GM19099 (cell line): ENCODE data around the gene SAMD9.

Source experiments
- POLR2A ChIP-seq: IDR thresholded peaks from 3 replicates; pipeline ENCODE4 v1.6.1; 2011; ENCODE audit warnings: low read depth; ENCODE audit not compliant: insufficient read length; ENCODE audit errors: extremely low read depth

Gene SAMD9

DNA sequence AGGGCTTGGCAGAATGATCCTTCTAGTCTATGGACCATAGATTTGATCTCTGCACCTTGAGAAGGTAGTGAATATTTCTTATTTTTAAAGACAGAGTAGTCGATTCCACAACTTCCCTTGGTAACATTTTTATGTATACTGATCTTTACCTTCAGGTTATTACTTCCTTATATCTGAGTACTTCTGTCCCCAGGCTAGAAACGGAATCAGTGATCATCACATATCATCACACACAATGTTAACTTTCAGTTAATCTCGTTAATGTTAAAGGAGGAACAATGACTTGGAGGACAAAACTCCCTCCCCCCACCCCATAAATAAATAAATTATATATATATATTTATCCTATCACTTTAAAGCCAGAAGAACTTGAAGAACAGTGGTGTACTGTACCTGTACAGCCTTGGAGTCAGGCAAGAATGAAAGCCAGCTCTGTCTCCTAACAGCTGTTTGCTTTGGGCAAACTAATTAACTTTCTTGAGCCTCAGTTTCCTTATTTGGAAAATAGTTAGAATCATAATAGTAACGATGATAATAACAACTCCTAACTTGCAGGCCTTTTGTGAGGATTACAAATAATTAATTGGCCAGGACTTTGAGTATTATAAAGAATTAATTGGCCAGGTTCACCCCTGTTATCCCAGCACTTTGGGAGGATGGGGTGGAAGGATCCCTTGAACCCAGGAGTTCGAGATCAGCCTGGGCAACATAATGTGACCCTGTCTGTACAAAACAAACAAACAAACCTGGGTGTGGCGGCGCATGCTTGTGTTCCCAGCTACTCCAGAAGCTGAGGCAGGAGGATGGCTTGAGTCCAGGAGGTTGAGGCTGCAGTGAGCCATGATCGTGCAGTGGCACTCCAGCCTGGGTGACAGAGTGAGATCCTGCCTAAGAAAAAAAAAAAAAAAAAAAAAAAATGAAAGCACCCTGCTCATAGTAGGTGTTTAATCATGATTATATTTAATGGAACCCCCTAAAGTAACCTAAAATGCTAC, 63.5 kb downstream of the SAMD9 start:
- TF ChIP-seq POLR2A, result no peak

DNA sequence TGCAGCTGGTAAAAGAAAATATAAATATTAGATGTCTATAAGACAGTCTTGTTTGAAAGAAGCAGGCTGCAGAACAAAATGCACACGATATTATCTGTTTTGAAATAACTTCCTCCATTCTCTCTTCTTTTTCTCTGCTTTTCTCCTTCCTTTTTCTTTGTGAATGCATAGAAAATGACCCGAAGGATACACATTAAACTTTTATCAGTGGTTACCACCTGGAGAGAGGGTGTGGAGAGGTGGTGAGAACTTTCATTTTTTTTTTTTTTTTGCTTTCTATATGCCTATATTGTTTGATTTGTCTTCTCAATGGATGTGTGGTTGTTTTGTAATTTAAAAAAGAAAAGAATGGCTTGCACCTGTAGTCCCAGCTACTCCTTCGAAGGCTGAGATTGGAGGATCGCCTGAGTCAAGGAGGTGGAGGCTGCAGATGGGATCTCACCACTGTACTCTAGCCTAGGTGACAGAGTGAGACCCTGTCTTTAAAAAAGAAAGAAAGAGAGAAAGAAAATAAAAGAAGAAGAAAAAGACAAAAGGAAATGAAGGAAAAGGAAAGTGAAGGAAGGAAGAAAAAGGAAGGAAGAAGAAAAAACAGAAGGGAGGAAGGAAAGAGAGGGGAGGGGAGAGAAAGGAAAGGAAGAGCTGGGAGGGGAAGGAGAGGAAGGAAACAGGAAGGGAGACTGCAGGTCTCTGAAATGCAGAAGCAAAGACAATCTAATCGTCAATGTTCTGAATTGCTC, 64.4 kb downstream of the SAMD9 start:
- TF ChIP-seq POLR2A, result no peak

DNA sequence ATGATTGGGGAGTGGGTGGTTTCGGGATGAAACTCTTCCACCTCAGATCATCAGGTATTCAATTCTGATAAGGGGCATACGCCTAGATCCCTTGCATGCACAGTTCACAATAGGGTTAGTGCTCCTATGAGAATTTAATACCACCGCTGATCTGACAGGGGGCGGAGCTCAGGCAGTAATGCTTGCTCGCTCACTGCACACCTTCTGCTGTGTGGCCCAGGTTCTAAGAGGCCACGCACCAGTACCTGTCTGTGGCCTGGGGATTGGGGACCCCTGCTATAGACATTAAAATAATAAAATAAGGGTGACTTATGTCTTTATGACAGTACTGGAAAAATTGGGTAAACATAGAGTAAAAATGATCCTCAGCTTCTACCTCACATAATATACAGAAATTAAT, 66.1 kb downstream of the SAMD9 start:
- no peak for TF ChIP-seq POLR2A
